Measurements from ENCODE around the gene VWA8.
"Not testable (repeated sequence)": the region's sequence is repeated elsewhere in the genome, so short reads cannot be mapped to it uniquely, and the experiment has no call there.

The VWA8 gene

GRCh38 chr13:41842036-41842620, 118.8 kb downstream of the VWA8 start:
- no peak for DNase-seq

- DNase-seq = no peak
These were observed 123.3 kb downstream of the VWA8 start for GRCh38 chr13:41837629-41838028.

- no peak for DNase-seq
These were observed 125.0 kb downstream of the VWA8 start for GRCh38 chr13:41835871-41836270.

GRCh38 chr13:41834697-41835096, 126.2 kb downstream of the VWA8 start:
- not testable (repeated sequence) for DNase-seq

- DNase-seq = no peak
These were observed 127.1 kb downstream of the VWA8 start for GRCh38 chr13:41833831-41834230.

- DNase-seq = no peak
These were observed 127.7 kb downstream of the VWA8 start for GRCh38 chr13:41833201-41833600.

- no peak for DNase-seq
These were observed 133.2 kb downstream of the VWA8 start for GRCh38 chr13:41827507-41828213.

- no peak for DNase-seq
These were observed 135.2 kb downstream of the VWA8 start for GRCh38 chr13:41825691-41826090.

GRCh38 chr13:41823476-41823875, 137.4 kb downstream of the VWA8 start:
- no peak for DNase-seq

GRCh38 chr13:41822560-41822959, 138.3 kb downstream of the VWA8 start:
- no peak for DNase-seq

GRCh38 chr13:41821238-41821594, 139.7 kb downstream of the VWA8 start:
- DNase-seq = no peak

- no peak for DNase-seq
These were observed 140.2 kb downstream of the VWA8 start for GRCh38 chr13:41820581-41821237.

GRCh38 chr13:41816057-41816456, 144.9 kb downstream of the VWA8 start:
- DNase-seq = no peak

- no peak for DNase-seq
These were observed 147.5 kb downstream of the VWA8 start for GRCh38 chr13:41813426-41813825.

GRCh38 chr13:41812851-41813250, 148.1 kb downstream of the VWA8 start:
- DNase-seq = no peak

- no peak for DNase-seq
These were observed 148.7 kb downstream of the VWA8 start for GRCh38 chr13:41812237-41812636.

- no peak for DNase-seq
These were observed 149.3 kb downstream of the VWA8 start for GRCh38 chr13:41811588-41812021.

GRCh38 chr13:41809962-41810361, 150.9 kb downstream of the VWA8 start:
- no peak for DNase-seq

- not testable (repeated sequence) for DNase-seq
These were observed 157.5 kb downstream of the VWA8 start for GRCh38 chr13:41803445-41803735.

GRCh38 chr13:41802684-41803444, 158.0 kb downstream of the VWA8 start:
- DNase-seq = no peak

GRCh38 chr13:41802043-41802683, 158.7 kb downstream of the VWA8 start:
- DNase-seq = no peak

GRCh38 chr13:41791056-41791455, 169.9 kb downstream of the VWA8 start:
- no peak for DNase-seq

GRCh38 chr13:41788552-41788951, 172.4 kb downstream of the VWA8 start:
- no peak for DNase-seq
